GM12878 (cell line): ENCODE measurements around the gene CCNYL1. TPM values are rescaled to one million over a fixed set of nuclear protein-coding genes. Genes with fewer than 3 reads are reported as not detected.

Experiments used
- BACH1 ChIP-seq: fragments of 450-650 bp; IDR thresholded peaks from 2 replicates; pipeline ENCODE4 v1.6.1; 2017; ENCODE audit warnings: mild to moderate bottlenecking, borderline replicate concordance
- GATAD2B ChIP-seq: fragments of 450-650 bp; conservative IDR thresholded peaks from 2 replicates; pipeline ENCODE4 v1.6.1; 2017; ENCODE audit warnings: low read depth, mild to moderate bottlenecking, moderate library complexity
- IKZF1 ChIP-seq: fragments of 450-650 bp; conservative IDR thresholded peaks from 2 replicates; pipeline ENCODE4 v1.6.1; 2017; ENCODE audit warnings: antibody characterized with exemption, mild to moderate bottlenecking
- IKZF2 ChIP-seq, 2 experiments: fragments of 450-650 bp; IDR thresholded peaks; 2 replicates each; pipeline ENCODE4 v1.6.1; 2017; ENCODE audit warnings: mild to moderate bottlenecking in 2 of 2, moderate library complexity in 2 of 2
- NBN ChIP-seq: fragments of 450-650 bp; IDR thresholded peaks from 2 replicates; pipeline ENCODE4 v1.6.1; 2016
- NFYB ChIP-seq: IDR thresholded peaks from 2 replicates; pipeline ENCODE4 v1.6.1; 2011; ENCODE audit warnings: low read depth, mild to moderate bottlenecking, low read length, improper control_type of control experiment, moderate library complexity; ENCODE audit not compliant: insufficient read depth
- NR2C1 ChIP-seq: fragments of 450-650 bp; IDR thresholded peaks from 2 replicates; pipeline ENCODE4 v1.6.1; 2017; ENCODE audit warnings: antibody characterized with exemption, mild to moderate bottlenecking, moderate library complexity
- PRDM15 ChIP-seq: fragments of 450-650 bp; formaldehyde crosslinking; IDR thresholded peaks from 2 replicates; pipeline ENCODE4 v1.4.0; 2020; ENCODE audit warnings: mild to moderate bottlenecking, moderate library complexity
- RELB ChIP-seq: fragments of 450-650 bp; IDR thresholded peaks from 2 replicates; pipeline ENCODE4 v1.6.1; 2017; ENCODE audit warnings: low read depth, mild to moderate bottlenecking, moderate library complexity
- RUNX3 ChIP-seq: IDR thresholded peaks from 2 replicates; pipeline ENCODE4 v1.6.1; 2012; ENCODE audit warnings: low read length, inconsistent platforms
- TAF1 ChIP-seq: IDR thresholded peaks from 2 replicates; pipeline ENCODE4 v1.6.1; 2011; ENCODE audit warnings: mild to moderate bottlenecking, low read depth, low read length, borderline replicate concordance
- YBX1 ChIP-seq: fragments of 450-650 bp; IDR thresholded peaks from 2 replicates; pipeline ENCODE4 v1.6.1; 2016; ENCODE audit warnings: antibody characterized with exemption
- YY1 ChIP-seq: IDR thresholded peaks from 2 replicates; pipeline ENCODE4 v1.6.1; 2011; ENCODE audit warnings: low read depth, mild to moderate bottlenecking, low read length
- polyA plus RNA-seq, 11 experiments: library from polyadenylated mRNA; depleted of rRNA in 4 of 11; unstranded in 6 of 11; stranded (reverse) in 5 of 11; fragments of >200 nt; fragmentation: Nextera tagmentation in 4 of 11; fragmentation: Illumina TruSeq in 1 of 11; extraction: Ambion mirVana in 4 of 11; extraction: Trizol in 1 of 11; gene quantifications; 1 replicate in 1 of 11; 2 replicates in 10 of 11; pipeline versions ENCODE4 v1.2.1 to v1.2.3, GENCODE V29; 2011 to 2016; ENCODE audit warnings: inconsistent platforms in 2 of 11, missing spikeins in 2 of 11, low read depth in 1 of 11
- total RNA-seq, 4 experiments: library from RNA; depleted of rRNA in 3 of 4; stranded (reverse); fragments of >200 nt in 3 of 4; fragmentation: Illumina TruSeq in 1 of 4; extraction: Trizol in 1 of 4; gene quantifications; 2 replicates each; pipeline versions ENCODE4 v1.2.1 to v1.2.3, GENCODE V29; 2013 to 2021
- TF ChIP-seq, protein P1 (sequence below): fragments of 450-650 bp; IDR thresholded peaks from 2 replicates; pipeline ENCODE4 v1.6.1; 2017; ENCODE audit warnings: mild to moderate bottlenecking, moderate library complexity
- TF ChIP-seq, protein P2 (sequence below): fragments of 450-650 bp; IDR thresholded peaks from 2 replicates; pipeline ENCODE4 v1.6.1; 2016; ENCODE audit warnings: mild to moderate bottlenecking
- TF ChIP-seq, protein P3 (sequence below): IDR thresholded peaks from 2 replicates; pipeline ENCODE4 v1.6.1; 2011; ENCODE audit warnings: borderline replicate concordance, low read depth, mild to moderate bottlenecking, moderate library complexity, low read length; ENCODE audit not compliant: insufficient read depth, poor library complexity, severe bottlenecking

The CCNYL1 gene
- total and polyA plus RNA-seq, 10 of the 15 experiments (the other 5 are each of a cell fraction or from before 2014, with no cell fraction given): 1.8 to 12.3 (median 5.9) TPM

GRCh38 chr2:207711750-207712530 is 500 bp downstream of the CCNYL1 start (continued):
- TF ChIP-seq, protein P1, sequence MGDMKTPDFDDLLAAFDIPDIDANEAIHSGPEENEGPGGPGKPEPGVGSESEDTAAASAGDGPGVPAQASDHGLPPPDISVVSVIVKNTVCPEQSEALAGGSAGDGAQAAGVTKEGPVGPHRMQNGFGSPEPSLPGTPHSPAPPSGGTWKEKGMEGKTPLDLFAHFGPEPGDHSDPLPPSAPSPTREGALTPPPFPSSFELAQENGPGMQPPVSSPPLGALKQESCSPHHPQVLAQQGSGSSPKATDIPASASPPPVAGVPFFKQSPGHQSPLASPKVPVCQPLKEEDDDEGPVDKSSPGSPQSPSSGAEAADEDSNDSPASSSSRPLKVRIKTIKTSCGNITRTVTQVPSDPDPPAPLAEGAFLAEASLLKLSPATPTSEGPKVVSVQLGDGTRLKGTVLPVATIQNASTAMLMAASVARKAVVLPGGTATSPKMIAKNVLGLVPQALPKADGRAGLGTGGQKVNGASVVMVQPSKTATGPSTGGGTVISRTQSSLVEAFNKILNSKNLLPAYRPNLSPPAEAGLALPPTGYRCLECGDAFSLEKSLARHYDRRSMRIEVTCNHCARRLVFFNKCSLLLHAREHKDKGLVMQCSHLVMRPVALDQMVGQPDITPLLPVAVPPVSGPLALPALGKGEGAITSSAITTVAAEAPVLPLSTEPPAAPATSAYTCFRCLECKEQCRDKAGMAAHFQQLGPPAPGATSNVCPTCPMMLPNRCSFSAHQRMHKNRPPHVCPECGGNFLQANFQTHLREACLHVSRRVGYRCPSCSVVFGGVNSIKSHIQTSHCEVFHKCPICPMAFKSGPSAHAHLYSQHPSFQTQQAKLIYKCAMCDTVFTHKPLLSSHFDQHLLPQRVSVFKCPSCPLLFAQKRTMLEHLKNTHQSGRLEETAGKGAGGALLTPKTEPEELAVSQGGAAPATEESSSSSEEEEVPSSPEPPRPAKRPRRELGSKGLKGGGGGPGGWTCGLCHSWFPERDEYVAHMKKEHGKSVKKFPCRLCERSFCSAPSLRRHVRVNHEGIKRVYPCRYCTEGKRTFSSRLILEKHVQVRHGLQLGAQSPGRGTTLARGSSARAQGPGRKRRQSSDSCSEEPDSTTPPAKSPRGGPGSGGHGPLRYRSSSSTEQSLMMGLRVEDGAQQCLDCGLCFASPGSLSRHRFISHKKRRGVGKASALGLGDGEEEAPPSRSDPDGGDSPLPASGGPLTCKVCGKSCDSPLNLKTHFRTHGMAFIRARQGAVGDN: no peak
- TF ChIP-seq, protein P2, sequence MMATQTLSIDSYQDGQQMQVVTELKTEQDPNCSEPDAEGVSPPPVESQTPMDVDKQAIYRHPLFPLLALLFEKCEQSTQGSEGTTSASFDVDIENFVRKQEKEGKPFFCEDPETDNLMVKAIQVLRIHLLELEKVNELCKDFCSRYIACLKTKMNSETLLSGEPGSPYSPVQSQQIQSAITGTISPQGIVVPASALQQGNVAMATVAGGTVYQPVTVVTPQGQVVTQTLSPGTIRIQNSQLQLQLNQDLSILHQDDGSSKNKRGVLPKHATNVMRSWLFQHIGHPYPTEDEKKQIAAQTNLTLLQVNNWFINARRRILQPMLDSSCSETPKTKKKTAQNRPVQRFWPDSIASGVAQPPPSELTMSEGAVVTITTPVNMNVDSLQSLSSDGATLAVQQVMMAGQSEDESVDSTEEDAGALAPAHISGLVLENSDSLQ: no peak
- peak; percentile 89 for TF ChIP-seq YY1
- peak; percentile 87; the same call in 1 of the 2 replicates for TF ChIP-seq GATAD2B
- TF ChIP-seq NFYB: no peak
- peak; percentile 35; the same call in 1 of the 2 replicates for TF ChIP-seq BACH1
- TF ChIP-seq PRDM15 (CRISPR knock-in tag): no peak
- TF ChIP-seq, protein P3, sequence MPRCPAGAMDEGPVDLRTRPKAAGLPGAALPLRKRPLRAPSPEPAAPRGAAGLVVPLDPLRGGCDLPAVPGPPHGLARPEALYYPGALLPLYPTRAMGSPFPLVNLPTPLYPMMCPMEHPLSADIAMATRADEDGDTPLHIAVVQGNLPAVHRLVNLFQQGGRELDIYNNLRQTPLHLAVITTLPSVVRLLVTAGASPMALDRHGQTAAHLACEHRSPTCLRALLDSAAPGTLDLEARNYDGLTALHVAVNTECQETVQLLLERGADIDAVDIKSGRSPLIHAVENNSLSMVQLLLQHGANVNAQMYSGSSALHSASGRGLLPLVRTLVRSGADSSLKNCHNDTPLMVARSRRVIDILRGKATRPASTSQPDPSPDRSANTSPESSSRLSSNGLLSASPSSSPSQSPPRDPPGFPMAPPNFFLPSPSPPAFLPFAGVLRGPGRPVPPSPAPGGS: no peak
- TF ChIP-seq TAF1: no peak
- TF ChIP-seq IKZF2 (IDR thresholded peaks at IDR 0.05): no peak
- no peak for TF ChIP-seq YBX1
- TF ChIP-seq NR2C1: no peak
- 0 out of 2 replicates have a peak, but pooled peaks have one; percentile 29 for TF ChIP-seq RUNX3
- peak; percentile 68; the same call in 1 of the 2 replicates for TF ChIP-seq IKZF1
- 0 out of 2 replicates have a peak, but pooled peaks have one; percentile 29 for TF ChIP-seq NBN
- no peak for TF ChIP-seq RELB
